Activated effector memory CD4-positive, alpha-beta T cell treated with Interleukin-2 at 50 U/mL for 16 hours (primary cell): ENCODE measurements around the gene HTR2C.
"Not testable (repeated sequence)": the region's sequence is repeated elsewhere in the genome, so short reads cannot be mapped to it uniquely, and the experiment has no call there.

Source experiments
- DNase-seq: peaks from one replicate; pipeline ENCODE4 v3.0.0-alpha.2; 2020

The HTR2C gene

DNA sequence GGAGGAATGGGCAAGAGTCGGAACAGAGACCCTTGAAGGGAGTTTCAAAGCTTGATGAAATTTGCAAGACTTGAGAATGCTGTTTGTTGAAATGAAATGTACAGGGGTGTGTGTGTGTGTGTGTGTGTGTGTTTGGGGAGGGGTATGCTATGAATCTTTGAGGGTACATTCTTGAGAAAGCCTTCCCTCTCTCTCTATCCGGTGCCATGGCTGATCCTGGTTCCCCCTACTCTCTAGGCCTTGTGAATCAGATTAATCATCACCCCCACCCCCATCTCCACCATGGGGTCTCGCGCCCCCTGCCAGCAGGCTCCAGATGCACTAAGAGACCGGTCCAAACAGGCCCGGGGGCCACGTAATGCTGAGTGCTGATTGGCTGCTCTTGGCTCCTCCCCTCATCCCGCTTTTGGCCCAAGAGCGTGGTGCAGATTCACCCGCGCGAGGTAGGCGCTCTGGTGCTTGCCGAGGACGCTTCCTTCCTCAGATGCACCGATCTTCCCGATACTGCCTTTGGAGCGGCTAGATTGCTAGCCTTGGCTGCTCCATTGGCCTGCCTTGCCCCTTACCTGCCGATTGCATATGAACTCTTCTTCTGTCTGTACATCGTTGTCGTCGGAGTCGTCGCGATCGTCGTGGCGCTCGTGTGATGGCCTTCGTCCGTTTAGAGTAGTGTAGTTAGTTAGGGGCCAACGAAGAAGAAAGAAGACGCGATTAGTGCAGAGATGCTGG lies at the start of gene HTR2C:
Gene HTR2C (plus strand): TSS at position 441 of the 729 bp plus-strand sequence. CDS start 142,851 bp downstream, outside the sequence.
- DNase-seq: no peak

DNA sequence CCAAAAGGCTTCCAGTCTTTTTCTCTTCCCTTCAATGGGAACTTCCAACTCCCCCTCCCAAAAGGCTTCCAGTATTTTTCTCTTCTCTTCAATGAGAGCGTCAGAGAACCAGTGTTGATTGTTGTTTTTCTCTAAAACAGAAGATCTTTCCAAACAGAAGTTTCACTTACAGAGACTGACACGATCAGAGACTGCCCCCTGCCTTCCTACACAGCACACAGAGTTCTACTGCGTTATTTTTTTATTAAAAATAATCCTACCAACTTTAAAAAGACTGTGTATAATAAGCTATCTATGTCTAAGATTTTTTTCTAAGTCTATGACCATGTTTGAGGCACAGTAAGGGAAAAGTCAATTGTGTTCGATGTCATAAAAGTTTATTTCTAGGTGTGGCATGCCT lies 3.5 kb upstream of the HTR2C start:
- DNase-seq: no peak

DNA sequence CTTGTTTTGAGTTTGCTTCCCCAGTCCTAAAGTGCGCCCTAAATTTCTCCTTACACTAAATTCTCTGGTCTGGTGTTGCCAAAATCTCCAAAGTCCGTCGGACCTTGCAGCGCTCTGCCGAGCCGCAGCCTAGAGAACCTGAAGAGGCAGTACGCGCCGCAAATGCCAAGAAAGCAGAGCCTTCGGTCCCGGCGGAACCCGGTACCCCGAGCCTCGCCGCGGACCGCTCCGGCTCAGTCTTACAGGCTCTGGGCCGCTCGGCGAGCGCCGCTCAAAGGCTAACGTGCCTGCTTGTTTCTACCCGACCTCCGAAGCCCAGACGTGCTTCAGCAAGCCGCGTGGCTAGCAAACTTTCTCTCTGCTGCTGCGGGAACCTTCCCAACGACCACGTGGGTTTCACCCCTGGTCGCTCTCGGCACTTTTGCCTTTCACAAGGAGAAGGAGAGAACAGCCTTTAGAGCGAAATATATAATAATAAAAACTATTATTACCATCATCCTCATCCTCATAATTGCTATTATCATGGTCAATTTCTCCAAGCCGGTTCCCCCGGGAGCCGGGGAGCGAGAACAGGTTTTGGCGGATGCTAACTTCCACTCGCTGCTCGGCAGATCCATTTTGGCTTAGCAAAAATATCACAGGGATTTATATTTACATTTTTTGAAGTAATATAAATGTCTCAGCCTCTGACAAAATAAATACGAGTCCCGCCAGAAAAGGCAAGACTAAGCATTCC lies 2.2 kb upstream of the HTR2C start:
- DNase-seq: no peak

DNA sequence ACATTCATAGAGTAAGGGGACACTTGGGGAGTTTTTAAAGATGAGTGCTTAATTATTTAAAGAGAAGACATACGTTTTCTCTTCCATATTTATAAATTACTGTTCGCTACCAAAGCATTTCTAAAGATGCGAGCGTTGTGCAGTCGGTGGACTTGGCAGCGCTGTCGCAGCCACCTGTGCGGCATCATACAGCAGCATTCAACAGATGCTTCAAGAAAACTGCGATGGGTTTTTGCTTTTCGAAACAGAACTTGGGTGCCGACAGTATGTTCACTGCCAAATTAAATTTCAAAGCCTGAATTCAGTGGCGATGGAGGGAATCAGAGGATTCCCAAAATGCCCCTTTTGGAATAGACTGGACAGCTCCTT lies 1.6 kb upstream of the HTR2C start:
- DNase-seq: no peak

DNA sequence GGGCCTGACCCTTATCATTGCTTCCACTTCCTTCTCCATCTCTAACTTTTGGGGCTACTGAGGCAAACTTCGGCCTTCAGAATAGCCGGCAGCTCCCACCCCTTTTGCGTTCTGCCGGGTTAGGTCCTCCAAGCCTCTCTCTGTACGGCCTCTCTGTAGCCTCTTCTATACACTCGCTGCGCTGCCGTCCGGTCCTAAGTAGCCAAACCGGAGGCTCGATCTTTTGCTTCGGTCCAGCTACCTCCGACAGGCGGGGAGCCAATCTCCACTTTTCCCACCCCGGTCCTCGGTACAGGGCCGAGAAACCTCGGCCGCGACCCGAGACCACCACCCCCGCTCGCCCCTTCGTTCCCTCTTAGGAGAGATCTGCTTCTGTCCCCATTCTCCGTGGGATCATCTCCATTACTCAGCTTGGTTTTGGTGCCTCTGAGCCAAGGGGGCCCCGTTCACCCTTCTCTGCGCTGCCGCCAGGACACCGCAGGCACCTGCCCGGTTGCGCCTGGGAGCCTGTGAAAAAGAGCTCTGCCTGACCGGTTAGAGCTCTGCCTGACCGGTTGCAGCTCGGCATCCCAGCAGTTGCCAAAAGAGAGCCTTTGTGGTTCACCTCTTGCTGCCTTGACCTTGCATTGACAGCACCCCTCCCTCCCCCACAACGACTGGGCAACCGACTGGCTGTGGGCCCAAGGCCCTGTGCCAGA lies 1.0 kb upstream of the HTR2C start:
- no peak for DNase-seq

DNA sequence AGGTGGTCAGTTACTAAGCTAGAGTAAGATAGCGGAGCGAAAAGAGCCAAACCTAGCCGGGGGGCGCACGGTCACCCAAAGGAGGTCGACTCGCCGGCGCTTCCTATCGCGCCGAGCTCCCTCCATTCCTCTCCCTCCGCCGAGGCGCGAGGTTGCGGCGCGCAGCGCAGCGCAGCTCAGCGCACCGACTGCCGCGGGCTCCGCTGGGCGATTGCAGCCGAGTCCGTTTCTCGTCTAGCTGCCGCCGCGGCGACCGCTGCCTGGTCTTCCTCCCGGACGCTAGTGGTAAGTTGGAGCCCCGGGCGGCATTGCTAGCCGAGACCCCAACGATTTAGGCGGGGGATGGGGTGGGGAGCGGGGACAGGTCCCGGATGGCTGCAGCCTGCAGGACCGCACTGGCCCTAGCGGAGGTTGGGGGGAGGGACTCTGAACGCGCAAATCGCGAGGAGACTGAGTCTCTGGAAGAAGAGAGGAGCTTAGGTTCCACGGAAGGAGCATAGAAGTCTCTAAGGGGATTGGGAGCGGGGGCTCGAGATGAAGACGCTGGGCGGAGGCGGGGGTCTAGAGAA lies 573 bp downstream of the HTR2C start:
- no peak for DNase-seq

DNA sequence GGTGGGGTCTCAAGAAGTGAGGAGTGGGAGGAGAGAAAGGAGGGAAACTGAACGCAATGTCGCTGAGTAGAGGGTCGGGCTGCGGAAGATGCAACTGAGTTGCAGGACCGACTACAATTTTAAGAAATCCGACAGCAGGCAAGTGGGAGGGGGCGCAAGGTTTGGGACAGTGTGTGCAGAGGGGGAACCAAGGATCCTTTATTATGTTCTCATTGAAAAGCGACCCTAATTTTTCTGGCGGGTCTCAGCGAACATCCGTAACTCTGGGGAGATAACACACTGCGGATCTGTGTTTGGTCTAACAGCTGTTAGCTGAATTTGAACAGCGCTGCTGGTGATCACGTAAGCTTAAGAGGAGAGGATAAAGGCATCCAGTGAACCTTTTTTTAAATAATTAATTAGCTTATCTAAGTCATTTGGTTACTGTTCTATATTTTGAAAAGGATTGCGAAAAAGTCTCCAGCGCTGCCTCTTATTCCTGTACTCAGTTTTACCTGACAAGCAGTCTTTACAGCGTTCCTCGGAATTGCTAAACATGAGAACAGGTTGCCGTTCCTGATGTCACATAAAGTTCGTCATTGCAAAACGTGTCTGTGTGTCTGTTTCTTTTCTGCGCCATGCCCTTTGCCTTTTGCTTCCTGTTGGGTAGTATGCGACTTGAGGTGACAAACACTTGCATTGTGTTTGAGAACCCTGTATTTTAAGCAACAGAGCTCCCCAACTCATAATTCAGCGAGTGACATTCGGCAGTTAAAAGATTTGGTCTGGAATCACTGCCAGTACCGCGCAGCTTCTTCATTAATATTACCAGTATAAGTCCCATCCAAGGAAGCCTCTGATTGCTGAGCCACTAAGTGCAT lies 1.3 kb downstream of the HTR2C start:
- DNase-seq: no peak

DNA sequence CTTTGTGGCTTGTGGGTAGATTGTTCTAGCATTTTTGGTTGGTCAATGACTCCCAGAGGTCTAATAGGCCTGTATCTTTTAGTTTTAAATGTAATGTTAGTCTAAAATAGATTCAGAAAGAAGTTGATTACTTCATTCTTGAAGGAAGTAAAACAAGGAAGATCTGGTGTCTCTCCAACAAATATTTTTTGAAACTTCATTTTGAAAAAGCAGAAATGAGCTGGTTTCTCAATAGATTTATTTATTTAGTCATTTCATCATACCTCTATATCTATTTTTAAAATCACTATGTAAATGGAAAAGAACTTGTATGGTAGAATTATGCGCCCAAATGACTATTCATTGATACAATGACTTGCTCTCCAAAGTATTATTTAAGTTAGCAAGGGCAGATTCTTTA lies 7.2 kb downstream of the HTR2C start:
- DNase-seq: no peak

DNA sequence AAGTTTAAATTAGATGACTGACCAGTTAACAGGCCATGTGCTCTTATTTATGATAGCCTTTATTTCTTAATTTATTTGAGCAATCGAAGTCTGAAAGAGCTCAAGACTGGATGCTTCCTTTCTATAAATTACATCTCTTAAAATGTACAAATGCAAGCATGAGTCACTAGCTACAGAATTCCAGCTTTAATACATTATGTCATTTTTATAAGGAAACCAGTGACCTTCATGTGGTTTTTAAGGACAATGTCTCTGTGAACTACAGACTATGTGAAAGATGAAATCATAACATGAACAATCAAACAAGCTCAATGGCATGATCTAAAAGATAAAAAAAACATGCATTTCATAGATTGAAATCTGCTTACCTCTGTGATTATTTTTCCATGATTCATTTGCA lies 15.4 kb downstream of the HTR2C start:
- no peak for DNase-seq

DNA sequence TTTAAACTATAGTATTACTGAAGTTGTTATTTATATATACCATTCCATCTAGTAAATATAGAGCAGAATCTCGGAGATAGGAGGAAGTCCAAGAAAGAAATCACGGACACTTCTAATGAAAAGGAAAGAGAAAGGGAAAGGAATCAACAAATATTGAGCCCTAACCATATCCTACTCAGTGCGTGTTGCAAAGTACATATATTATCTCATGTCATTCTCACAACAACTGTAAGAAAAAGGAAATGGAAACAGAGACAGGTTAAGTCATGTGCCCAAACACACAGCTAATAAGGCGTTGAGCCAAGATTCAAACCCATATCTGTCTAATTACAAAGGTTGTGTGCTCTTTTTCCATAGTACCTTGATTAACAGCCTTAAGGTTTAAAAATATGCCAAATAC lies 16.0 kb downstream of the HTR2C start:
- no peak for DNase-seq

DNA sequence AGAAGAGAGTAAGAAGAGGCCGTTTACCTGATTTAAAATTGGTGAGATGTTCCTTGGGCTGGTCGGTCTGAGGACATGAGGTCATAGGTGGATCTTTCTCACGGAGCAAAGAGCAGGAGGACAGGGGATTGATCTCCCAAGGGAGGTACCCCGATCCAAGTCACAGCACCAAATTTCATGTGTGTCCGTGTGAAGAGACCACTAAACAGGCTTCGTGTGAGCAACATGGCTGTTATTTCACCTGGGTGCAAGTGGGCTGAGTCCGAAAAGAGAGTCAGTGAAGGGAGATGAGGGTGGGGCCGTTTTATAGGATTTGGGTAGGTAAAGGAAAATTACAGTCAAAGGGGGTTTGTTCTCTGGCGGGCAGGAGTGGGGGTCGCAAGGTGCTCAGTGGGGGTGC lies 22.7 kb downstream of the HTR2C start:
- not testable (repeated sequence) for DNase-seq

DNA sequence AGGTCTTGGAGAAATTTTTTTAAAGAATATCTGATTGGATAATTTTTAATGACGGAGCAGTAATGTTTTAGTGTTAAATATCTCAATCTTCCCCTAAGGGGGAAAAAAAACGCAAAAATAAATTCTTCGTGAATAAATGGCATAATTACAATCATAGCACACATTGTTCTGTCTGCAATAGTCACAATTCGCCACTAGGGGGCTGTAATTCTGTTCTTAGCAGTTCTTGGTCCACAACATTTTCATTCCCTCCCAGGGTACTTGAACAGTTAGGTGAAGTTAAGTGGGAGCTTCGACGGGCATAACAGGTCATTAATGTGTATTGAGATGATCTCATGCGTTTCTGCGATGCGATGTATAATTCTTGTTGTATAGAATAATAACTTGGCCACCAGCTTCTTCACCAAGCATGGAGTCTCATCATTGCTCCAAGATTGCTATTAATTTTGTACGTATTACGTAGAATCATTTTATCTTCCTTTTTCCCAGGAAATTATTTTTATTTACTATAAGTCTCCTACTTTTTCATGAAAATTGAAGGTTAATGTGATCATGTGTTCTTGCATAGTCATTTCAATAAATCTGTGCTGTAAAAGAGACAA lies 27.2 kb downstream of the HTR2C start:
- DNase-seq: no peak

DNA sequence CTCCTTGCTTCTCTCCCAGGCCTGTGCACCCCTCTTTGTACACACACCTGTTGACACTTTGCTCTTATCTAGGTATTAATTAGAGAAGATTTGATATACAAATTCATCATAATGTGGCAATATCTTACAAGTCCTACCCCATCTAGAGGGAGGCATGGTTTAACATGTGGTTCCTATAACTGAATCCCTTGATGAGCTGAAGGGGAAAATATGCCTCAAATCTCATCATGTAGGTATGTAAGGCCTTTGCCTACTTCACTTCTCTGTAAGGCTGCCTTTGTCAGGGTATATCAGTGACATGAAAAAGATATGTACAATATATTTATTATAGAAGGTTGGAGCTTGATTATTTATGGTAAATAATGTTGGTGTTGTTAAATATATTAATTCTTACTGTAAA lies 31.9 kb downstream of the HTR2C start:
- no peak for DNase-seq

DNA sequence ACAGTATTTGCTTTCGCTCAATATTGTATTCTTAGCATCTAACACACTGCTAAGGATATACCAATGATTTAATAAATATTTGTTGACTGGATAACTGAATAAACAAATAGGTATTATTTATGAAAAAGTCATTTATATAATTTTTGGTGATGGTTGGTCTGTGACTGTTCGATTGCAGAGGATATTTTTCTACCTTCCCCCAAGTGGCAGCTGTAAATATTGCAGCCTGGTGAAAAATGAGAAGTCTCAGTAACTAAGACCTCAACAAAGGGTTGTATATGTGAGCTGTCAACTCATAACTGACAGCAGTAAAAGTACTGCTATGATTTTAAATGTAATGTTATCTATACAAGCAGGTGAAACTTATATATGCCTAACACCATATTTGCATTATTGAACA lies 36.0 kb downstream of the HTR2C start:
- DNase-seq: no peak

DNA sequence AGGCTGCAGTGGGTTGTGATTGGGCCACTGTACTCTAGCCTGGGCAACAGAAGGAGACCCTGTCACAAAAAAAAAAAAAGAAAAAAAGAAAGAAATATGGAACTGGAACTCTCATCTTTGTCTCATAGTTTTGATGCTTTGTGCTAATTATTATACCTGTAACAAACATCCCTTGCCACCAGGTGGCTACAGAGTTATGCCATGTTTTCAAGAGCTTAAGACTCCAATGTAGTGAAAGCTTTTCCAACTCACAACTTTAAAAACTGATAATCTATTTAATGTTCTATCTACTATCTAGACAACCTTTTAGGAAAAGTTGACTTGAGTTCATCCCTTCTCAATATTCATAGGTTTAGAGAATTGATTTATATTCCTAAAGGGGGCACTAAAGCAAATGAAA lies 42.4 kb downstream of the HTR2C start:
- DNase-seq: no peak

DNA sequence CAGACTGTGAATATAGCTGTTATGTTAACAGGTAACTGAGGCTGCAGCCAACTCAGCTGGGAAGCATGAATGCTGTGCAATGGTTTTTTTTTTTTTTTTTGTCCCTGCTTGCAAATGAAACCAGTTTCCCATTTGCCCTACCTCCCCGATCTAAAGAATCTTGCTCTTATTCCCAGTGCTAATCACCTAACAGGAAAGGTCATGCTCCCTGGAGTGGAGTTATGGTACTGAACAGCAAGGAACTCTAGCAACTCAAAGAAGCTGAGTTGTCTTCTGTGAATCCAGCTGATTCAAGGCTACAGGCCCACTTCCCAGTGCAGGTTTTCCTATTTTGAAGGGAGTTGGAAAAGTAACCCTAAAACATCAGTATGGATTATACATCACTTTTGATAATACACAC lies 52.1 kb downstream of the HTR2C start:
- no peak for DNase-seq

DNA sequence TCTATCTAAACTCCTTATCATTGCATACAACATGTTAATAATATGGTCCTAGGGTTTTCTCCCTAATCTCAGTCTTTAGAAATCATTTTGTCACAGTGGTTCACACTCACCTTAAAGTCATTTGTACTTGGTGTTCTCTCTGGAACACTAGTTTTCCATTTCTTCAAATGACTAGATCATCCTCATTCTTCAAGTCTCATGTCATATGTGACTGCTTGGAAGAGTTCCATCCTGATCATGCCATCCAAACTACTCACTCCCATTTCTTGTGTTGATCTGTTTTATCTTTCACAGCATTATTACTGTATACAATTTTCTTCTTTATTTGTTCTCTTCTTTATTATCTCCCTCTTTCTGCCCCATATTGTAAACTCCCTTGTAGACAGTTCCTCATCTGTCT lies 66.5 kb downstream of the HTR2C start:
- DNase-seq: no peak

DNA sequence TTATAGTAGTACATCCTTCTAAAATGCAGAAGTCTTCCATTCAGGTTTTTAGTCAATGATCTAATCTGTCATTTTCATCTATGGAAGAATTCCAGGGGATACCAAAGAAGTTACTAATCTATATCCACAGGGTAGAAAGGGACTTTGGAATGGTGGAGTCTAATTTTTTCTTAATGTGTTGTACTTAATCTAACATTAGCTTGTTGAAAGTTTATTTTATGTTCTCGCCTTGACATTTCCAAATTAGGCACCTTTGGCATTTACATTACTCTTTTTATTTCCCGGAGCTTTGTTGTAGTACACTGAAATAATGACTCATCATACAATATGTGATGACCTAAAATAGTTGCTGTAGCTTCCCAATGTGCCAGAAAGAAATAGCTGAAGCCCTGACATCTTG lies 91.5 kb downstream of the HTR2C start:
- no peak for DNase-seq

DNA sequence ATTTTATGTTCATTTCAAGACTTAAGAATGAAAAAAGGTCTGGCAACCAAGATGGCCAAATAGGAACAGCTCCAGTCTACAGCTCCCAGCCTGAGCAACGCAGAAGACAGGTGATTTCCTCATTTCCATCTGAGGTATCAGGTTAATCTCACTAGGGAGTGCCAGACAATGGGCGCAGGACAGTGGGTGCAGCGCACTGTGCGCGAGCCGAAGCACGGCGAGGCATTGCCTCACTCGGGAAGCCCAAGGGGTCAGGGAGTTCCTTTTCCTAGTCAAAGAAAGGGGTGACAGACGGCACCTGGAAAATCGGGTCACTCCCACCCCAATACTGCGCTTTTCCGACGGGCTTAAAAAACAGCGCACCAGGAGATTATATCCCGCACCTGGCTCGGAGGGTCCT lies 116.6 kb downstream of the HTR2C start:
- DNase-seq: not testable (repeated sequence)

DNA sequence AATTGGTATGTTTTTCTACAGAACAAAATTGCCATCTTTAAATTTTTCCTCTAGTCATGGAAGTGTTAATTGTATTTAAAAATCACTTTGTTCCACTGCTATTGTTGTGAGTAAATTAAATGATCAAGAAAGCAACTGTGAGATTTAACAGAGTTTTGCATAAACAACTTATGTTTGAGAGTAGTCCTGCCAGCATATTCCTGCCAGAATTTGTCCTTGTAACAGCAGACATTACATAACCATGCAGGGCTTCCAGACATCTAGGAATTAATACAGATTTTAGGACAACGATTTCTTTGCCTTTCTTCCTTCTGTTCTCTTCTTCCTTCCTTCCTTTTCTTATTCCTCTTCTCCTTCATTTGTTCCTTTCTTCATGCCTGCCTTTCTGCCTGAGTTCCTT lies 125.5 kb downstream of the HTR2C start:
- no peak for DNase-seq

DNA sequence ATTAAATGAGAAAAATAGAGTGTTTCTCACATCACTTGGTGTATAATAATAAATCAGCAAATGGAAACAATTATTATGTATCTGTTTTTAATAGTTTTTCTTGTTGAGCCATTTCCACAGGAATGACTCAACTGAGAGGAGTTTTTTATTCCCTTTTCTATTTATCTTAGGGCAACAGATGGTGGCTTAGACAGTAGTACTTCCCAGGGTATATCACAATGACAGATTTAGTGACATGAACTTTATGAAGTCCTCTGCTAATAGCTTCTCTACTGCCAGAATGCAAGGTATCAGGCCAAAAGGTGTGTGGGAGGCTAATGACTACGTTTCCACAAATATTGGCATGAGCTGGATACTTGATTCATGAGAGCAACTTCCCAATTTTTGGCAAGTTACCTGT lies 126.7 kb downstream of the HTR2C start:
- DNase-seq: no peak

DNA sequence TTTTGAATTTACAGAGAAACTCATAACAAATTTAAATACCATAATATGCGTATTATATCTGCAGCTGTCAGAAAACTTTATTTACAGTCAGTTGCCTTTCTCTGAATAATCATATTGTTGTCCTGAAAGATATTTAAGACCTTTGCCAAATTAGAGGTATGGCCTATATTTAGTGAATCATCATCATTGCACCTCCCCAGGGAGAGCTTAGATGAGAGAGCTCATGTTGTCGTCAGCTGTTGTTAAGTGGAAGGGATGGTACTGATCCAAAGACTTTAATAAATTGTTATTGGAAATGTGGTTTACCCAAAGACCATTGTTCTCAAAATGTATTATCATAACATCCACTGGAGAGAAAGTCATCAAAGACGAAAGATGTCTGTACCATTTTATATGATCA lies 128.6 kb downstream of the HTR2C start:
- no peak for DNase-seq
